H9 (cell line): Measurements from ENCODE around the gene CDK5. TPM values are rescaled to one million over a fixed set of nuclear protein-coding genes. Genes with fewer than 3 reads are reported as not detected.

ENCODE experiments used
- DNase-seq: peaks from one replicate; pipeline ENCODE4 v3.0.0-alpha.2; 2017
- H2AFZ ChIP-seq: one replicate; pipeline ENCODE4 v1.6.1; 2013; ENCODE audit warnings: mild to moderate bottlenecking, low read length, control low read depth, moderate library complexity
- H2AK5ac ChIP-seq: 2 replicates; pipeline ENCODE4 v1.6.1; 2013; ENCODE audit warnings: low read length, control low read depth, mixed read lengths; ENCODE audit not compliant: insufficient read length
- H2BK120ac ChIP-seq: one replicate; pipeline ENCODE4 v1.6.1; 2013; ENCODE audit warnings: low read depth, mild to moderate bottlenecking, low read length, control low read depth, inconsistent platforms; ENCODE audit not compliant: poor library complexity, severe bottlenecking
- H2BK12ac ChIP-seq: 2 replicates; pipeline ENCODE4 v1.6.1; 2013; ENCODE audit warnings: low read length, control low read depth, mixed read lengths, low read depth; ENCODE audit not compliant: insufficient read length
- H2BK15ac ChIP-seq: 2 replicates; pipeline ENCODE4 v1.6.1; 2013; ENCODE audit warnings: low read depth, low read length, control low read depth
- H2BK20ac ChIP-seq: one replicate; pipeline ENCODE4 v1.6.1; 2013; ENCODE audit warnings: low read depth, mild to moderate bottlenecking, low read length, control low read depth, inconsistent platforms; ENCODE audit not compliant: poor library complexity, severe bottlenecking
- H2BK5ac ChIP-seq: 2 replicates; pipeline ENCODE4 v1.6.1; 2013; ENCODE audit warnings: low read length, control low read depth, mixed read lengths; ENCODE audit not compliant: insufficient read length
- H3K14ac ChIP-seq: 2 replicates; pipeline ENCODE4 v1.6.1; 2013; ENCODE audit warnings: low read length, control low read depth; ENCODE audit not compliant: insufficient read depth
- H3K18ac ChIP-seq: 2 replicates; pipeline ENCODE4 v1.6.1; 2013; ENCODE audit warnings: low read depth, mild to moderate bottlenecking, mixed read lengths, low read length, control low read depth; ENCODE audit not compliant: insufficient read length
- H3K23ac ChIP-seq: 2 replicates; pipeline ENCODE4 v1.6.1; 2013; ENCODE audit warnings: low read length, control low read depth, mixed read lengths, low read depth; ENCODE audit not compliant: insufficient read length
- H3K23me2 ChIP-seq: 2 replicates; pipeline ENCODE4 v1.6.1; 2013; ENCODE audit warnings: low read depth, mild to moderate bottlenecking, mixed read lengths, low read length, control low read depth; ENCODE audit not compliant: insufficient read length, poor library complexity, severe bottlenecking
- H3K27ac ChIP-seq: 2 replicates; pipeline ENCODE4 v1.5.1; 2013; ENCODE audit warnings: low read length, control low read depth, mixed read lengths, low read depth; ENCODE audit not compliant: insufficient read length
- H3K27me3 ChIP-seq: 2 replicates; pipeline ENCODE4 v1.6.1; 2013; ENCODE audit warnings: low read length, control low read depth, inconsistent platforms; ENCODE audit not compliant: insufficient read depth
- H3K4ac ChIP-seq: 2 replicates; pipeline ENCODE4 v1.6.1; 2013; ENCODE audit warnings: low read depth, mild to moderate bottlenecking, control low read depth, inconsistent platforms, low read length, moderate library complexity
- H3K4me1 ChIP-seq: 2 replicates; pipeline ENCODE4 v1.6.1; 2013; ENCODE audit warnings: low read length, control low read depth, inconsistent platforms; ENCODE audit not compliant: insufficient read depth
- H3K4me2 ChIP-seq: 2 replicates; pipeline ENCODE4 v1.6.1; 2013; ENCODE audit warnings: low read length, control low read depth, mixed read lengths; ENCODE audit not compliant: insufficient read length, insufficient read depth
- H3K56ac ChIP-seq: 2 replicates; pipeline ENCODE4 v1.6.1; 2013; ENCODE audit warnings: low read depth, mild to moderate bottlenecking, mixed read lengths, low read length, control low read depth; ENCODE audit not compliant: insufficient read length
- H3K79me1 ChIP-seq: 2 replicates; pipeline ENCODE4 v1.6.1; 2013; ENCODE audit warnings: low read depth, mild to moderate bottlenecking, moderate library complexity, low read length, control low read depth, inconsistent platforms; ENCODE audit not compliant: insufficient read depth, poor library complexity, severe bottlenecking
- H3K79me2 ChIP-seq: 2 replicates; pipeline ENCODE4 v1.6.1; 2013; ENCODE audit warnings: low read length, control low read depth, inconsistent platforms; ENCODE audit not compliant: insufficient read depth
- H3K9ac ChIP-seq: 2 replicates; pipeline ENCODE4 v1.6.1; 2013; ENCODE audit warnings: low read length, control low read depth, mixed read lengths; ENCODE audit not compliant: insufficient read length; ENCODE audit errors: extremely low read depth
- H3K9me3 ChIP-seq: one replicate; pipeline ENCODE4 v1.6.1; 2013; ENCODE audit warnings: low read depth, low read length, inconsistent platforms; ENCODE audit not compliant: control insufficient read depth
- H3T11ph ChIP-seq: one replicate; pipeline ENCODE4 v1.6.1; 2013; ENCODE audit warnings: mild to moderate bottlenecking, low read length, control low read depth, inconsistent platforms
- H4K20me1 ChIP-seq: one replicate; pipeline ENCODE4 v1.6.1; 2013; ENCODE audit not compliant: control insufficient read depth, insufficient read length, insufficient read depth
- H4K5ac ChIP-seq: 2 replicates; pipeline ENCODE4 v1.6.1; 2013; ENCODE audit warnings: low read depth, mild to moderate bottlenecking, mixed read lengths, low read length, control low read depth; ENCODE audit not compliant: insufficient read length
- H4K8ac ChIP-seq: replicated peaks from 2 replicates; pipeline ENCODE4 v1.6.1; 2013; ENCODE audit warnings: low read length, control low read depth, mixed read lengths, low read depth; ENCODE audit not compliant: insufficient read length
- H4K91ac ChIP-seq: 2 replicates; pipeline ENCODE4 v1.6.1; 2013; ENCODE audit warnings: low read depth, mild to moderate bottlenecking, moderate library complexity, mixed read lengths, low read length, control low read depth; ENCODE audit not compliant: insufficient read length
- H3K27ac Mint-ChIP-seq, 3 experiments: 2 replicates in 2 of 3; 3 replicates in 1 of 3; pipeline ENCODE4 v1.8.0; 2020 to 2021; ENCODE audit warnings: mixed read lengths in 3 of 3, mild to moderate bottlenecking in 1 of 3, moderate library complexity in 1 of 3
- H3K27me3 Mint-ChIP-seq: 2 replicates; pipeline ENCODE4 v1.8.0; 2021; ENCODE audit warnings: low read depth, mild to moderate bottlenecking, moderate library complexity, mixed read lengths
- H3K36me3 Mint-ChIP-seq, 3 experiments: 2 replicates in 2 of 3; 3 replicates in 1 of 3; pipeline ENCODE4 v1.8.0; 2020 to 2021; ENCODE audit warnings: low read depth in 3 of 3, mixed read lengths in 3 of 3; ENCODE audit not compliant: insufficient read depth in 1 of 3
- H3K4me1 Mint-ChIP-seq, 2 experiments: 2 replicates each; pipeline ENCODE4 v1.8.0; 2020; ENCODE audit warnings: mixed read lengths in 2 of 2
- H3K4me3 Mint-ChIP-seq, 2 experiments: 2 replicates in 1 of 2; 3 replicates in 1 of 2; pipeline ENCODE4 v1.8.0; 2020 to 2021; ENCODE audit warnings: mild to moderate bottlenecking in 2 of 2, mixed read lengths in 2 of 2, moderate library complexity in 1 of 2
- H3K9me3 Mint-ChIP-seq, 2 experiments: 2 replicates in 1 of 2; 3 replicates in 1 of 2; pipeline ENCODE4 v1.8.0; 2020; ENCODE audit warnings: mild to moderate bottlenecking in 2 of 2, mixed read lengths in 2 of 2, moderate library complexity in 1 of 2
- CTCF ChIP-seq: fragments of 200-600 bp; sonication (generic); conservative IDR thresholded peaks from 3 replicates; pipeline ENCODE4 v1.8.0; 2021; ENCODE audit warnings: antibody characterized with exemption, mild to moderate bottlenecking
- WGBS: extraction: QIAGEN DNeasy Blood & Tissue Kit; methylation state at CpG from one replicate; pipeline ENCODE4 v1.1.7; 2013; ENCODE audit warnings: missing lambda C conversion rate, low lambda C conversion rate, mixed read lengths; ENCODE audit not compliant: insufficient read length; ENCODE audit errors: extremely low coverage; 5-methylcytosine and 5-hydroxymethylcytosine counted together
- total RNA-seq: library from RNA; stranded (reverse); gene quantifications from 2 replicates; pipeline ENCODE4 v1.2.1, GENCODE V29; 2021

CDK5 gene
- total RNA-seq, 1 experiment from 2014 or later = 19.9 TPM

- no peak overlapping the region for H2AK5ac ChIP-seq
- Mint-ChIP-seq H3K4me3 (no peak overlapping the region), H3K27ac (peak overlapping the region in 1 of 3 experiments; percentile 55; a peak in 1 of 7 replicates), H3K36me3 (no peaks in the 10 kb centered on the region; a peak in 1 of 7 replicates), H3K9me3 (no peaks in the 10 kb centered on the region; a peak in 1 of 5 replicates), H3K27me3 (peaks cover 38% of the 10 kb centered on the region), H3K4me1 (no peaks in the 10 kb centered on the region)
- H3K9me3 ChIP-seq = no peaks in the 10 kb centered on the region
- no peak overlapping the region for H2BK5ac ChIP-seq
- H3K14ac ChIP-seq = no peak overlapping the region; the same call in 1 of the 2 replicates
- no peak overlapping the region for H4K8ac ChIP-seq
- H4K91ac ChIP-seq = no peak overlapping the region
- H2BK120ac ChIP-seq = no peak overlapping the region
- H3K4me1 ChIP-seq = no peaks in the 10 kb centered on the region
- H2BK15ac ChIP-seq = no peak overlapping the region
- no peak overlapping the region for H2AFZ ChIP-seq
- H3T11ph ChIP-seq = no peak overlapping the region
- H3K23me2 ChIP-seq = no peaks in the 10 kb centered on the region
- no peak for DNase-seq
- no peak overlapping the region for H3K9ac ChIP-seq
- no peaks in the 10 kb centered on the region for H4K20me1 ChIP-seq
- no peak overlapping the region for H3K27ac ChIP-seq
- no peak overlapping the region for H3K23ac ChIP-seq
- no peaks in the 10 kb centered on the region for H3K79me2 ChIP-seq
- no peak for TF ChIP-seq CTCF
- H2BK20ac ChIP-seq = no peak overlapping the region
- no peak overlapping the region for H2BK12ac ChIP-seq
- H3K4me2 ChIP-seq = no peak overlapping the region
- no peak overlapping the region for H4K5ac ChIP-seq
- WGBS = no CpG with 5 or more reads among the region's 9 CpGs
- H3K56ac ChIP-seq = no peak overlapping the region
- H3K4ac ChIP-seq = no peak overlapping the region
- H3K79me1 ChIP-seq = no peaks in the 10 kb centered on the region
- no peak overlapping the region for H3K18ac ChIP-seq
- peaks cover 6% of the 10 kb centered on the region; the same call in 1 of the 2 replicates for H3K27me3 ChIP-seq
Measured at GRCh38 chr7:151045967-151046366, 11.7 kb downstream of the CDK5 start.
